Endodermal cell (in vitro differentiated cells): ENCODE data around the gene CCDC83. TPM values are rescaled to one million over a fixed set of nuclear protein-coding genes. Genes with fewer than 3 reads are reported as not detected.

ENCODE experiments used
- DNase-seq: peaks from one replicate; pipeline ENCODE4 v3.0.0-alpha.2; 2017
- H3K27ac ChIP-seq: 2 replicates; pipeline ENCODE4 v1.5.1; 2013; ENCODE audit warnings: mild to moderate bottlenecking, low read depth, low read length, moderate library complexity
- H3K27me3 ChIP-seq: 2 replicates; pipeline ENCODE4 v1.6.1; 2013; ENCODE audit warnings: mild to moderate bottlenecking, low read length, moderate library complexity; ENCODE audit not compliant: insufficient read depth, control insufficient read depth, poor library complexity, severe bottlenecking
- H3K36me3 ChIP-seq: 2 replicates; pipeline ENCODE4 v1.7.0; 2013; ENCODE audit warnings: mild to moderate bottlenecking, low read length, moderate library complexity; ENCODE audit not compliant: control insufficient read depth, insufficient read depth
- H3K4me1 ChIP-seq: one replicate; pipeline ENCODE4 v1.7.0; 2013; ENCODE audit warnings: low read length; ENCODE audit not compliant: control insufficient read depth, insufficient read depth
- H3K4me3 ChIP-seq: 2 replicates; pipeline ENCODE4 v1.5.1; 2013; ENCODE audit warnings: mild to moderate bottlenecking, low read length, moderate library complexity
- H3K9ac ChIP-seq: 2 replicates; pipeline ENCODE4 v1.6.1; 2013; ENCODE audit warnings: mild to moderate bottlenecking, low read length, moderate library complexity; ENCODE audit not compliant: poor library complexity, severe bottlenecking; ENCODE audit errors: extremely low read depth
- H3K9me3 ChIP-seq: 2 replicates; pipeline ENCODE4 v1.6.1; 2013; ENCODE audit warnings: mild to moderate bottlenecking, low read length, moderate library complexity; ENCODE audit not compliant: control insufficient read depth
- H3K27ac Mint-ChIP-seq: 2 replicates; pipeline ENCODE4 v1.8.0; 2020; ENCODE audit warnings: mixed read lengths
- H3K27me3 Mint-ChIP-seq: 2 replicates; pipeline ENCODE4 v1.8.0; 2021; ENCODE audit warnings: mild to moderate bottlenecking, mixed read lengths; ENCODE audit not compliant: insufficient read depth
- H3K36me3 Mint-ChIP-seq: 2 replicates; pipeline ENCODE4 v1.8.0; 2020; ENCODE audit warnings: low read depth, mixed read lengths
- H3K4me1 Mint-ChIP-seq: 2 replicates; pipeline ENCODE4 v1.8.0; 2020; ENCODE audit warnings: mixed read lengths
- H3K4me3 Mint-ChIP-seq: 2 replicates; pipeline ENCODE4 v1.8.0; 2020; ENCODE audit warnings: mild to moderate bottlenecking, moderate library complexity, mixed read lengths
- H3K9me3 Mint-ChIP-seq: 2 replicates; pipeline ENCODE4 v1.8.0; 2020; ENCODE audit warnings: mild to moderate bottlenecking, mixed read lengths
- CTCF ChIP-seq: fragments of 200-600 bp; sonication (generic); conservative IDR thresholded peaks from 2 replicates; pipeline ENCODE4 v1.5.0; 2021; ENCODE audit warnings: antibody characterized with exemption, mild to moderate bottlenecking
- WGBS, 2 experiments: methylation state at CpG; one replicate each; pipeline versions ENCODE4 v1.1.5 to v1.1.7; 2013; ENCODE audit warnings: missing lambda C conversion rate in 2 of 2, mixed read lengths in 1 of 2; ENCODE audit not compliant: insufficient coverage in 1 of 2, insufficient read length in 1 of 2; 5-methylcytosine and 5-hydroxymethylcytosine counted together
- total RNA-seq, 2 donors: library from RNA; stranded (reverse); fragmentation: NEBNext Ultra II Directional in 1 of 2; extraction: Animal tissue kit (Norgen Biotek cat#: 25700) in 1 of 2; gene quantifications; 2 replicates in 1 of 2; 3 replicates in 1 of 2; pipeline ENCODE4 v1.2.1, GENCODE V29; 2021

CCDC83 gene
- total RNA-seq, 2 donors from 2014 or later = not detected

- Mint-ChIP-seq H3K9me3 (no peaks in the 10 kb centered on the region), H3K27me3 (no peaks in the 10 kb centered on the region), H3K27ac (peak overlapping the region; percentile 12), H3K36me3 (no peaks in the 10 kb centered on the region), H3K4me1 (peaks cover 15% of the 10 kb centered on the region), H3K4me3 (no peak overlapping the region)
- WGBS, 2 experiments = 79 to 86% methylated on average over 6 to 8 of the region's 8 CpGs
- Histone ChIP-seq H3K4me3 (no peak overlapping the region), H3K4me1 (no peaks in the 10 kb centered on the region), H3K27ac (no peak overlapping the region), H3K36me3 (no peaks in the 10 kb centered on the region), H3K9ac (no peak overlapping the region), H3K9me3 (no peaks in the 10 kb centered on the region), H3K27me3 (no peaks in the 10 kb centered on the region)
- DNase-seq = peak; percentile 77
- no peak for TF ChIP-seq CTCF
Observed at GRCh38 chr11:85889676-85890579, 34.7 kb downstream of the CCDC83 start.

- no peaks in the 10 kb centered on the region for H3K27me3 ChIP-seq
- Mint-ChIP-seq H3K4me1 (peaks cover 15% of the 10 kb centered on the region), H3K36me3 (no peaks in the 10 kb centered on the region), H3K9me3 (no peaks in the 10 kb centered on the region), H3K4me3 (no peak overlapping the region), H3K27ac (no peak overlapping the region), H3K27me3 (no peaks in the 10 kb centered on the region)
- no peaks in the 10 kb centered on the region for H3K9me3 ChIP-seq
- no peak for TF ChIP-seq CTCF
- H3K36me3 ChIP-seq = no peaks in the 10 kb centered on the region
- WGBS, 2 experiments = 71% methylated on average over 5 to 6 of the region's 6 CpGs
- H3K4me3 ChIP-seq = no peak overlapping the region
- H3K9ac ChIP-seq = no peak overlapping the region
- DNase-seq = no peak
- no peaks in the 10 kb centered on the region for H3K4me1 ChIP-seq
- no peak overlapping the region for H3K27ac ChIP-seq
Observed at GRCh38 chr11:85893395-85893794, 38.2 kb downstream of the CCDC83 start.

- no peak overlapping the region for H3K4me3 Mint-ChIP-seq
Observed at GRCh38 chr11:85896876-85897275, 41.7 kb downstream of the CCDC83 start.

More at GRCh38 chr11:85896876-85897275, 41.7 kb downstream of the CCDC83 start:
- H3K27ac ChIP-seq = no peak overlapping the region
- H3K9ac ChIP-seq = no peak overlapping the region
- 98 to 100% methylated on average over 2 to 3 of the region's 3 CpGs for WGBS, 2 experiments
- no peak for TF ChIP-seq CTCF
- DNase-seq = no peak
- Mint-ChIP-seq H3K4me1 (peaks cover 7% of the 10 kb centered on the region), H3K27ac (no peak overlapping the region), H3K27me3 (no peaks in the 10 kb centered on the region), H3K9me3 (no peaks in the 10 kb centered on the region), H3K36me3 (no peaks in the 10 kb centered on the region)
- no peaks in the 10 kb centered on the region for H3K4me1 ChIP-seq
- H3K9me3 ChIP-seq = no peaks in the 10 kb centered on the region
- no peaks in the 10 kb centered on the region for H3K27me3 ChIP-seq
- H3K36me3 ChIP-seq = no peaks in the 10 kb centered on the region
- no peak overlapping the region for H3K4me3 ChIP-seq
